ENCODE data around the gene GAMT. TPM values are rescaled to one million over a fixed set of nuclear protein-coding genes. Genes with fewer than 3 reads are reported as not detected.

The GAMT gene
- total and polyA plus RNA-seq, 2 experiments from 2014 or later, result 21.5 to 36.9 TPM

GRCh38 chr19:1384085-1384462 is 17.3 kb downstream of the GAMT start:
- Histone ChIP-seq H3K4me2 (peak overlapping the region; percentile 96), H3K9me2 (ENCODE audit: insufficient read depth) (no peaks in the 10 kb centered on the region), H2AFZ (no peak overlapping the region), H3K4me3 (peak overlapping the region; percentile 90), H3K27me3 (ENCODE audit: insufficient read depth) (no peaks in the 10 kb centered on the region), H3K36me3 (ENCODE audit: insufficient read depth) (no peaks in the 10 kb centered on the region), H3F3A (replicated peaks; ENCODE audit: low read depth) (peaks cover 12% of the 10 kb centered on the region), H3K4me1 (ENCODE audit: insufficient read depth) (peaks cover 16% of the 10 kb centered on the region; the same call in 1 of the 2 replicates), H3K79me2 (replicated peaks; ENCODE audit: insufficient read depth) (peaks cover 15% of the 10 kb centered on the region), H4K20me1 (replicated peaks; ENCODE audit: insufficient read depth) (no peaks in the 10 kb centered on the region; the same call in 1 of the 2 replicates), H3K27ac (ENCODE audit: low read depth) (0 out of 2 replicates have a peak overlapping the region, but pooled peaks have one; percentile 79)
- DNase-seq (ENCODE audit: low spot score) (no peak), ATAC-seq (no peak; the same call in 2 of the 3 replicates)
- Mint-ChIP-seq H3K4me1 (peaks cover 13% of the 10 kb centered on the region), H3K27ac (no peak overlapping the region), H3K4me3 (peak overlapping the region; percentile 73), H3K9me3 (peaks cover 5% of the 10 kb centered on the region), H3K36me3 (ENCODE audit: low read depth) (peaks cover 13% of the 10 kb centered on the region), H3K27me3 (ENCODE audit: insufficient read depth, low read depth, poor library complexity) (peaks cover 21% of the 10 kb centered on the region)
- TF ChIP-seq ZNF114 (CRISPR knock-in tag; IDR thresholded peaks at IDR 0.05) (no peak), NANOG (IDR thresholded peaks at IDR 0.05; ENCODE audit: borderline replicate concordance) (no peak), CREB1 (CRISPR knock-in tag; IDR thresholded peaks at IDR 0.05; ENCODE audit: low read depth) (no peak), ZNF462 (CRISPR knock-in tag; IDR thresholded peaks at IDR 0.05) (no peak), EZH2phosphoT487 (IDR thresholded peaks at IDR 0.05; ENCODE audit: unreplicated experiment) (no peak), EZH2 (IDR thresholded peaks at IDR 0.05; ENCODE audit: low read depth, unreplicated experiment) (no peak), REST (IDR thresholded peaks at IDR 0.05; ENCODE audit: unreplicated experiment) (no peak)

Measured in GM23338 (cell line).